HCT116 (cell line): ENCODE results near the gene TEK.

Experiments used
- FOSL1 ChIP-seq: IDR thresholded peaks from 2 replicates; pipeline ENCODE4 v1.6.1; 2012; ENCODE audit warnings: low read depth
- JUND ChIP-seq: IDR thresholded peaks from 2 replicates; pipeline ENCODE4 v1.6.1; 2012
- POLR2A ChIP-seq: IDR thresholded peaks from 2 replicates; pipeline ENCODE4 v1.7.0; 2011; ENCODE audit warnings: borderline replicate concordance; ENCODE audit not compliant: insufficient read depth, insufficient read length; ENCODE audit errors: extremely low read depth
- TF ChIP-seq, protein P1 (sequence below), 3 experiments: fragments of 200-600 bp in 1 of 3; sonication (generic) in 1 of 3; IDR thresholded peaks in 2 of 3; conservative IDR thresholded peaks in 1 of 3; 2 replicates each; pipeline ENCODE4 v1.5.1; 2012 to 2017; ENCODE audit warnings: low read depth in 2 of 3, low read length in 2 of 3, antibody characterized with exemption in 1 of 3, borderline replicate concordance in 1 of 3, control low read depth in 1 of 3, mild to moderate bottlenecking in 1 of 3, mixed read lengths in 1 of 3, mixed run types in 1 of 3, moderate library complexity in 1 of 3; ENCODE audit not compliant: insufficient read depth in 1 of 3

DNA sequence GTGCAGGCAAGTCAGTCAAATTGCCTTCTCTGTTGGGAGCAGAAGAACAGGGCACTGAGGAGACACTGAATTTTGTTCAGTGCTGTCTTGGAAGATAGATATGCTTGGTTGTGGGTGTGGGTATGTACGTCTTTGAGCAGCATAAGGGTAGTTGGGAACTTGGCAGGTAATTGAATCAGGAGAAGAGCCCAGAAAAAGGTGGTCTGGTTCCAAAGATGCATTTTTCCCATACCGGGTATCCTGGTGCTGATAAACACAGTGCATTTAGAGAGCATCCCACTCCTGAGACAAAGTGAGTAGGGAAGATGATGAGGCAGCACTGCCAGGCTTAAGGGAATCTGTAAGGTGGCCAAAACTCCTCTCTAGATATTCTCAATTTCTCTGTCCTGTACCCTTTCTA is 40.6 kb downstream of the TEK start:
- TF ChIP-seq, protein P1, sequence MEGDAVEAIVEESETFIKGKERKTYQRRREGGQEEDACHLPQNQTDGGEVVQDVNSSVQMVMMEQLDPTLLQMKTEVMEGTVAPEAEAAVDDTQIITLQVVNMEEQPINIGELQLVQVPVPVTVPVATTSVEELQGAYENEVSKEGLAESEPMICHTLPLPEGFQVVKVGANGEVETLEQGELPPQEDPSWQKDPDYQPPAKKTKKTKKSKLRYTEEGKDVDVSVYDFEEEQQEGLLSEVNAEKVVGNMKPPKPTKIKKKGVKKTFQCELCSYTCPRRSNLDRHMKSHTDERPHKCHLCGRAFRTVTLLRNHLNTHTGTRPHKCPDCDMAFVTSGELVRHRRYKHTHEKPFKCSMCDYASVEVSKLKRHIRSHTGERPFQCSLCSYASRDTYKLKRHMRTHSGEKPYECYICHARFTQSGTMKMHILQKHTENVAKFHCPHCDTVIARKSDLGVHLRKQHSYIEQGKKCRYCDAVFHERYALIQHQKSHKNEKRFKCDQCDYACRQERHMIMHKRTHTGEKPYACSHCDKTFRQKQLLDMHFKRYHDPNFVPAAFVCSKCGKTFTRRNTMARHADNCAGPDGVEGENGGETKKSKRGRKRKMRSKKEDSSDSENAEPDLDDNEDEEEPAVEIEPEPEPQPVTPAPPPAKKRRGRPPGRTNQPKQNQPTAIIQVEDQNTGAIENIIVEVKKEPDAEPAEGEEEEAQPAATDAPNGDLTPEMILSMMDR (IDR thresholded peaks at IDR 0.05 in 2 of 3, conservative IDR thresholded peaks at IDR 0.05 in 1 of 3; ENCODE audit: borderline replicate concordance in 1 of 3, insufficient read depth in 1 of 3, low read depth in 2 of 3, low read length in 2 of 3): no peak
- TF ChIP-seq POLR2A (no peak), JUND (no peak), FOSL1 (no peak)
